Astrocyte (in vitro differentiated cells and primary cell): ENCODE data around the gene SEPSECS. TPM values are rescaled to one million over a fixed set of nuclear protein-coding genes. Genes with fewer than 3 reads are reported as not detected.

ENCODE experiments used
- DNase-seq: peaks from one replicate; pipeline ENCODE4 v3.0.0-alpha.2; 2010; ENCODE audit warnings: low read depth
- FAIRE-seq: peaks from 2 replicates; lab custom pipeline; 2011; peaks lifted over from hg19 to GRCh38; lab: Jason Lieb, UNC
- H2AFZ ChIP-seq: 2 replicates; pipeline ENCODE4 v1.6.0; 2012; ENCODE audit warnings: low read depth, low read length, inconsistent platforms
- H3K27ac ChIP-seq: 2 replicates; pipeline ENCODE4 v1.5.1; 2011; ENCODE audit warnings: low read depth, low read length, inconsistent platforms
- H3K27me3 ChIP-seq: 2 replicates; pipeline ENCODE4 v1.6.0; 2011; ENCODE audit warnings: low read length, inconsistent platforms; ENCODE audit not compliant: insufficient read depth
- H3K36me3 ChIP-seq: 2 replicates; pipeline ENCODE4 v1.5.1; 2011; ENCODE audit warnings: low read length, inconsistent platforms; ENCODE audit not compliant: insufficient read depth
- H3K4me1 ChIP-seq: 2 replicates; pipeline ENCODE4 v1.5.1; 2011; ENCODE audit warnings: low read length, inconsistent platforms; ENCODE audit not compliant: insufficient read depth
- H3K4me2 ChIP-seq: 2 replicates; pipeline ENCODE4 v1.6.0; 2012; ENCODE audit warnings: low read length, inconsistent platforms
- H3K4me3 ChIP-seq: 2 replicates; pipeline ENCODE4 v1.5.1; 2011; ENCODE audit warnings: low read depth, mild to moderate bottlenecking, low read length, inconsistent platforms; ENCODE audit not compliant: insufficient read depth
- H3K79me2 ChIP-seq: 2 replicates; pipeline ENCODE4 v1.6.0; 2012; ENCODE audit warnings: mild to moderate bottlenecking, low read length, inconsistent platforms; ENCODE audit not compliant: insufficient read depth
- H3K9ac ChIP-seq: 2 replicates; pipeline ENCODE4 v1.6.0; 2012; ENCODE audit warnings: mild to moderate bottlenecking, low read length, inconsistent platforms
- H3K9me3 ChIP-seq: 2 replicates; pipeline ENCODE4 v1.5.1; 2012; ENCODE audit warnings: low read depth, mild to moderate bottlenecking, low read length, inconsistent platforms; ENCODE audit not compliant: insufficient read depth
- H4K20me1 ChIP-seq: 2 replicates; pipeline ENCODE4 v1.6.0; 2012; ENCODE audit warnings: low read length, inconsistent platforms; ENCODE audit not compliant: insufficient read depth
- H3K27ac Mint-ChIP-seq: one replicate; pipeline ENCODE4 v1.8.0; 2021; ENCODE audit warnings: mild to moderate bottlenecking, mixed read lengths; ENCODE audit not compliant: unreplicated experiment
- H3K27me3 Mint-ChIP-seq: one replicate; pipeline ENCODE4 v1.8.0; 2021; ENCODE audit warnings: low read depth, mixed read lengths; ENCODE audit not compliant: unreplicated experiment
- H3K36me3 Mint-ChIP-seq: one replicate; pipeline ENCODE4 v1.8.0; 2021; ENCODE audit warnings: low read depth, mixed read lengths; ENCODE audit not compliant: unreplicated experiment
- H3K4me1 Mint-ChIP-seq: one replicate; pipeline ENCODE4 v1.8.0; 2021; ENCODE audit warnings: low read depth, mixed read lengths; ENCODE audit not compliant: unreplicated experiment
- H3K4me3 Mint-ChIP-seq: one replicate; pipeline ENCODE4 v1.8.0; 2021; ENCODE audit warnings: mild to moderate bottlenecking, moderate library complexity, mixed read lengths; ENCODE audit not compliant: unreplicated experiment
- H3K9me3 Mint-ChIP-seq: one replicate; pipeline ENCODE4 v1.8.0; 2021; ENCODE audit warnings: mild to moderate bottlenecking, mixed read lengths; ENCODE audit not compliant: unreplicated experiment
- EZH2 ChIP-seq: IDR thresholded peaks from 2 replicates; pipeline ENCODE4 v1.6.1; 2012; ENCODE audit warnings: mild to moderate bottlenecking, low read length, inconsistent platforms; ENCODE audit not compliant: insufficient read depth
- total RNA-seq: library from RNA; stranded (reverse); gene quantifications from 2 replicates; pipeline ENCODE4 v1.2.1, GENCODE V29; 2021
- TF ChIP-seq, protein P1 (sequence below): IDR thresholded peaks from 2 replicates; pipeline ENCODE4 v1.5.1; 2011; ENCODE audit warnings: low read depth, mild to moderate bottlenecking, inconsistent platforms, low read length, moderate library complexity; ENCODE audit not compliant: insufficient read depth

SEPSECS gene
- total RNA-seq, 1 donor from 2014 or later = 4.2 TPM

DNA sequence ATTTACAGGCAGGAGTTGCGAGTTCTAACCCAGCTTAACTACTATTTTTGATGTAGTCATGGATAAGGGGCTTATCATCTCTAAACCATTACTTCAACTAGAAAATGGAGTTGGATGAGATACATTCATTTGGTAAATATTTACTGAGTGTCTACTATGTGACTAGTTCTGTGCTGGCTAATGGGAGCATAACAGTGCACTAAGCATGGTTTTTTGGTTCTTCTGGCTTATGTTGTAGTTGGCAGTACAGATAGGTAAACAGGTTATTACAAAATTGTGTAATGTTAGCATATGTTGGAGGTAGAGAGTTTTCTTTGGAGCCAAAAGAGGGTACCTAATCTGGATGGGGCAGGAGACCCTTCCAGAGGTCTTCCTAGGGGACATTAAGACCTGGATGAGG lies 47.7 kb upstream of the SEPSECS start:
- Histone ChIP-seq H4K20me1 (no peaks in the 10 kb centered on the region), H3K36me3 (no peaks in the 10 kb centered on the region), H3K4me3 (no peak overlapping the region), H3K9me3 (no peaks in the 10 kb centered on the region), H2AFZ (no peak overlapping the region), H3K9ac (no peak overlapping the region), H3K4me1 (no peaks in the 10 kb centered on the region), H3K4me2 (no peak overlapping the region), H3K27ac (no peak overlapping the region), H3K79me2 (no peaks in the 10 kb centered on the region), H3K27me3 (no peaks in the 10 kb centered on the region)
- FAIRE-seq = no peak
- H3K4me3 Mint-ChIP-seq = no peak overlapping the region
- no peaks in the 10 kb centered on the region for H3K4me1 Mint-ChIP-seq
- no peaks in the 10 kb centered on the region for H3K27me3 Mint-ChIP-seq
- H3K9me3 Mint-ChIP-seq = no peaks in the 10 kb centered on the region
- peaks cover 1% of the 10 kb centered on the region for H3K36me3 Mint-ChIP-seq
- H3K27ac Mint-ChIP-seq = no peak overlapping the region
- no peak for DNase-seq
- TF ChIP-seq EZH2 = no peak
- TF ChIP-seq, protein P1, sequence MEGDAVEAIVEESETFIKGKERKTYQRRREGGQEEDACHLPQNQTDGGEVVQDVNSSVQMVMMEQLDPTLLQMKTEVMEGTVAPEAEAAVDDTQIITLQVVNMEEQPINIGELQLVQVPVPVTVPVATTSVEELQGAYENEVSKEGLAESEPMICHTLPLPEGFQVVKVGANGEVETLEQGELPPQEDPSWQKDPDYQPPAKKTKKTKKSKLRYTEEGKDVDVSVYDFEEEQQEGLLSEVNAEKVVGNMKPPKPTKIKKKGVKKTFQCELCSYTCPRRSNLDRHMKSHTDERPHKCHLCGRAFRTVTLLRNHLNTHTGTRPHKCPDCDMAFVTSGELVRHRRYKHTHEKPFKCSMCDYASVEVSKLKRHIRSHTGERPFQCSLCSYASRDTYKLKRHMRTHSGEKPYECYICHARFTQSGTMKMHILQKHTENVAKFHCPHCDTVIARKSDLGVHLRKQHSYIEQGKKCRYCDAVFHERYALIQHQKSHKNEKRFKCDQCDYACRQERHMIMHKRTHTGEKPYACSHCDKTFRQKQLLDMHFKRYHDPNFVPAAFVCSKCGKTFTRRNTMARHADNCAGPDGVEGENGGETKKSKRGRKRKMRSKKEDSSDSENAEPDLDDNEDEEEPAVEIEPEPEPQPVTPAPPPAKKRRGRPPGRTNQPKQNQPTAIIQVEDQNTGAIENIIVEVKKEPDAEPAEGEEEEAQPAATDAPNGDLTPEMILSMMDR = no peak

GRCh38 chr4:25198713-25199112 lies 38.5 kb upstream of the SEPSECS start:
- DNase-seq = no peak
- no peaks in the 10 kb centered on the region for H3K27me3 Mint-ChIP-seq
- no peak overlapping the region for H2AFZ ChIP-seq
- H3K36me3 ChIP-seq = no peaks in the 10 kb centered on the region
- H3K4me1 Mint-ChIP-seq = no peaks in the 10 kb centered on the region
- H3K27me3 ChIP-seq = no peaks in the 10 kb centered on the region
- H3K27ac ChIP-seq = no peak overlapping the region
- no peaks in the 10 kb centered on the region for H3K9me3 Mint-ChIP-seq
- no peaks in the 10 kb centered on the region for H4K20me1 ChIP-seq
- H3K27ac Mint-ChIP-seq = no peak overlapping the region
- no peak overlapping the region for H3K4me3 ChIP-seq
- H3K4me1 ChIP-seq = no peaks in the 10 kb centered on the region
- no peak overlapping the region for H3K4me3 Mint-ChIP-seq
- H3K4me2 ChIP-seq = no peak overlapping the region
- TF ChIP-seq, protein P1 = no peak
- TF ChIP-seq EZH2 = no peak
- FAIRE-seq = no peak
- no peaks in the 10 kb centered on the region for H3K9me3 ChIP-seq
- no peak overlapping the region for H3K9ac ChIP-seq
- no peaks in the 10 kb centered on the region for H3K36me3 Mint-ChIP-seq
- no peaks in the 10 kb centered on the region for H3K79me2 ChIP-seq

GRCh38 chr4:25190407-25190806 lies 30.2 kb upstream of the SEPSECS start:
- Histone ChIP-seq H3K9ac (no peak overlapping the region), H2AFZ (no peak overlapping the region), H3K79me2 (no peaks in the 10 kb centered on the region), H3K4me3 (no peak overlapping the region), H3K36me3 (no peaks in the 10 kb centered on the region), H3K27ac (no peak overlapping the region), H4K20me1 (no peaks in the 10 kb centered on the region), H3K4me1 (no peaks in the 10 kb centered on the region), H3K27me3 (no peaks in the 10 kb centered on the region), H3K9me3 (no peaks in the 10 kb centered on the region), H3K4me2 (no peak overlapping the region)
- FAIRE-seq (no peak), DNase-seq (no peak)
- no peaks in the 10 kb centered on the region for H3K27me3 Mint-ChIP-seq
- H3K9me3 Mint-ChIP-seq = no peaks in the 10 kb centered on the region
- H3K36me3 Mint-ChIP-seq = no peaks in the 10 kb centered on the region
- no peak overlapping the region for H3K27ac Mint-ChIP-seq
- no peak overlapping the region for H3K4me3 Mint-ChIP-seq
- TF ChIP-seq EZH2 = no peak
- TF ChIP-seq, protein P1 = no peak
- H3K4me1 Mint-ChIP-seq = peaks cover 2% of the 10 kb centered on the region
